WTC11 (cell line): ENCODE results near the gene MAP6D1. TPM values are rescaled to one million over a fixed set of nuclear protein-coding genes. Genes with fewer than 3 reads are reported as not detected.

ENCODE experiments used
- ATAC-seq: fragments of 200-7000 bp; cut with Tn5 transposase; 2 replicates; pipeline ENCODE4 v1.10.0; 2021; ENCODE audit warnings: mild to moderate bottlenecking, moderate library complexity
- CTCF ChIA-PET: fragments of 300-600 bp; sonication (Branson Sonifier 250); formaldehyde crosslinking; loops from one replicate; lab custom pipeline; 2021; ENCODE audit warnings: antibody characterized with exemption; lab: Charles Lee
- POLR2A ChIA-PET: fragments of 350-600 bp; sonication (Branson Sonifier 250); formaldehyde crosslinking; loops from one replicate; lab custom pipeline; 2021; ENCODE audit warnings: antibody characterized with exemption; lab: Charles Lee
- DNase-seq: peaks from one replicate; pipeline ENCODE4 v3.0.0; 2021; ENCODE audit warnings: low spot score
- H3K27ac Mint-ChIP-seq: 2 replicates; pipeline ENCODE4 v1.8.0; 2021; ENCODE audit warnings: mixed read lengths
- H3K27me3 Mint-ChIP-seq: 2 replicates; pipeline ENCODE4 v1.8.0; 2021; ENCODE audit warnings: low read depth, mild to moderate bottlenecking, moderate library complexity, mixed read lengths
- H3K36me3 Mint-ChIP-seq: 2 replicates; pipeline ENCODE4 v1.8.0; 2021; ENCODE audit warnings: mixed read lengths
- H3K4me1 Mint-ChIP-seq: 2 replicates; pipeline ENCODE4 v1.8.0; 2022; ENCODE audit warnings: mixed read lengths
- H3K4me3 Mint-ChIP-seq: 2 replicates; pipeline ENCODE4 v1.8.0; 2021; ENCODE audit warnings: mild to moderate bottlenecking, moderate library complexity, mixed read lengths
- H3K9me3 Mint-ChIP-seq: 2 replicates; pipeline ENCODE4 v1.8.0; 2021; ENCODE audit warnings: mixed read lengths
- AR ChIP-seq: fragments of 250-450 bp; sonication (Bioruptor Pico); IDR thresholded peaks from 2 replicates; pipeline ENCODE4 v1.9.0; 2021; ENCODE audit warnings: mild to moderate bottlenecking
- ARID4B ChIP-seq: sonication (generic); formaldehyde crosslinking; IDR thresholded peaks from 2 replicates; pipeline ENCODE4 v1.8.0; 2023; ENCODE audit warnings: missing genetic modification reagents, mild to moderate bottlenecking, borderline replicate concordance
- ATF3 ChIP-seq: sonication (generic); formaldehyde crosslinking; conservative IDR thresholded peaks from 2 replicates; pipeline ENCODE4 v1.8.1; 2022; ENCODE audit warnings: mild to moderate bottlenecking, missing genetic modification reagents
- E2F1 ChIP-seq: sonication (generic); formaldehyde crosslinking; IDR thresholded peaks from 2 replicates; pipeline ENCODE4 v1.8.0; 2022; ENCODE audit warnings: mild to moderate bottlenecking, missing genetic modification reagents
- ESRRA ChIP-seq: sonication (generic); formaldehyde crosslinking; IDR thresholded peaks from 2 replicates; pipeline ENCODE4 v1.8.1; 2022; ENCODE audit warnings: mild to moderate bottlenecking, missing genetic modification reagents, borderline replicate concordance
- FOXP1 ChIP-seq: sonication (generic); formaldehyde crosslinking; IDR thresholded peaks from 2 replicates; pipeline ENCODE4 v1.8.0; 2022; ENCODE audit warnings: missing genetic modification reagents, mild to moderate bottlenecking, moderate library complexity, borderline replicate concordance
- GTF2I ChIP-seq: fragments of 250-450 bp; sonication (Bioruptor Pico); conservative IDR thresholded peaks from 2 replicates; pipeline ENCODE4 v1.4.0; 2021; ENCODE audit warnings: mild to moderate bottlenecking
- IRF2 ChIP-seq: sonication (generic); formaldehyde crosslinking; IDR thresholded peaks from 2 replicates; pipeline ENCODE4 v1.8.0; 2022; ENCODE audit warnings: low read depth, missing genetic modification reagents, borderline replicate concordance
- KAT7 ChIP-seq: sonication (generic); formaldehyde crosslinking; IDR thresholded peaks from 2 replicates; pipeline ENCODE4 v1.8.1; 2023; ENCODE audit warnings: missing genetic modification reagents, mild to moderate bottlenecking, borderline replicate concordance
- NFE2L1 ChIP-seq: sonication (generic); formaldehyde crosslinking; IDR thresholded peaks from 2 replicates; pipeline ENCODE4 v1.8.1; 2023; ENCODE audit warnings: missing genetic modification reagents
- NFYB ChIP-seq: sonication (generic); formaldehyde crosslinking; conservative IDR thresholded peaks from 2 replicates; pipeline ENCODE4 v1.8.0; 2022; ENCODE audit warnings: low read depth, missing genetic modification reagents
- NR3C1 ChIP-seq: sonication (generic); formaldehyde crosslinking; conservative IDR thresholded peaks from 2 replicates; pipeline ENCODE4 v1.8.1; 2023; ENCODE audit warnings: low read depth, mild to moderate bottlenecking, missing genetic modification reagents
- OVOL2 ChIP-seq: fragments of 250-450 bp; sonication (Bioruptor Pico); IDR thresholded peaks from 2 replicates; pipeline ENCODE4 v1.9.0; 2021; ENCODE audit warnings: mild to moderate bottlenecking, borderline replicate concordance
- PRRX2 ChIP-seq: fragments of 250-450 bp; sonication (Bioruptor Pico); IDR thresholded peaks from 2 replicates; pipeline ENCODE4 v1.8.0; 2021; ENCODE audit warnings: mild to moderate bottlenecking
- SMAD3 ChIP-seq: sonication (generic); formaldehyde crosslinking; IDR thresholded peaks from 2 replicates; pipeline ENCODE4 v1.8.0; 2022; ENCODE audit warnings: missing genetic modification reagents, mild to moderate bottlenecking, borderline replicate concordance
- TEAD4 ChIP-seq: sonication (generic); formaldehyde crosslinking; IDR thresholded peaks from 2 replicates; pipeline ENCODE4 v1.8.0; 2022; ENCODE audit warnings: mild to moderate bottlenecking, missing genetic modification reagents
- ZNF121 ChIP-seq: sonication (generic); formaldehyde crosslinking; IDR thresholded peaks from 2 replicates; pipeline ENCODE4 v1.8.0; 2023; ENCODE audit warnings: missing genetic modification reagents
- ZNF138 ChIP-seq: sonication (generic); formaldehyde crosslinking; conservative IDR thresholded peaks from 2 replicates; pipeline ENCODE4 v1.8.1; 2022; ENCODE audit warnings: mild to moderate bottlenecking, moderate library complexity, missing genetic modification reagents
- ZNF317 ChIP-seq: sonication (generic); formaldehyde crosslinking; IDR thresholded peaks from 2 replicates; pipeline ENCODE4 v1.8.1; 2023; ENCODE audit warnings: low read depth, mild to moderate bottlenecking, moderate library complexity, missing genetic modification reagents, borderline replicate concordance
- ZNF671 ChIP-seq: fragments of 250-450 bp; sonication (Bioruptor Pico); IDR thresholded peaks from 2 replicates; pipeline ENCODE4 v1.8.0; 2021; ENCODE audit warnings: mild to moderate bottlenecking
- total RNA-seq: library from RNA; stranded (reverse); gene quantifications from 3 replicates; pipeline ENCODE4 v1.2.3, GENCODE V29; 2021
- TF ChIP-seq, protein P1 (sequence below): sonication (generic); formaldehyde crosslinking; IDR thresholded peaks from 2 replicates; pipeline ENCODE4 v1.8.0; 2022; ENCODE audit warnings: mild to moderate bottlenecking, missing genetic modification reagents

Gene MAP6D1
- total RNA-seq, 1 experiment from 2014 or later: 6.3 TPM

GRCh38 chr3:183810643-183811594, 14.5 kb downstream of the MAP6D1 start:
- ChIA-PET POLR2A (no interaction called here), CTCF (no interaction called here)
- no peaks in the 10 kb centered on the region for H3K27me3 Mint-ChIP-seq
- H3K4me1 Mint-ChIP-seq: no peaks in the 10 kb centered on the region
- H3K9me3 Mint-ChIP-seq: no peaks in the 10 kb centered on the region
- H3K27ac Mint-ChIP-seq: peak overlapping the region; percentile 65; the same call in 1 of the 2 replicates
- no peak overlapping the region for H3K4me3 Mint-ChIP-seq
- TF ChIP-seq ZNF138 (CRISPR knock-in tag) (no peak), OVOL2 (CRISPR knock-in tag) (no peak), ATF3 (no peak), SMAD3 (CRISPR knock-in tag) (no peak), ESRRA (no peak), ZNF121 (CRISPR knock-in tag) (no peak)
- TF ChIP-seq, all 79 proteins: peak for 0
- DNase-seq (no peak), ATAC-seq (no peak)
- H3K36me3 Mint-ChIP-seq: peaks cover 61% of the 10 kb centered on the region

DNA sequence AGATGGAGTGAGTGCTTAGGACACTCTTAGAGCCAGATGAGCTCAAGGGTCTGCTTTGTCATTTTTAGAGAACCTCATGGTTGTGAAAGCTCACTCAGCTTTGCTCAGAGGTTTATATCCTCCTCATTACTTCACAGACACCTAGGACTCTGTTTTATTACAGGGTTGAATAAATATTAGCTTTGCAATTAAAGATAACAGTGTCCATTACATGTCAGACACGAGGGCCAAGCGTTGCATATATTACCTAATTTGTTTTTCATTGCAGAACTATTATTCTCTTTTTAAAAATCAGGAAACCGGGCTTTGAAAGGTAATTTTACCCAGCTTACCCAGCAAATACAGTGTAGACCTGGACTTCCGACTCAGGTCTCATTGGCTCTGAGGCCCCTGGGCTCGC, 16.1 kb downstream of the MAP6D1 start:
- ATAC-seq: no peak
- Mint-ChIP-seq H3K36me3 (peaks cover 70% of the 10 kb centered on the region), H3K4me1 (no peaks in the 10 kb centered on the region), H3K9me3 (no peaks in the 10 kb centered on the region), H3K27ac (no peak overlapping the region), H3K27me3 (no peaks in the 10 kb centered on the region), H3K4me3 (no peak overlapping the region)
- TF ChIP-seq FOXP1 (CRISPR knock-in tag) (no peak), AR (CRISPR knock-in tag) (no peak), IRF2 (CRISPR knock-in tag) (no peak), TEAD4 (CRISPR knock-in tag) (no peak), ATF3 (no peak), ZNF671 (no peak), SMAD3 (CRISPR knock-in tag) (no peak)
- TF ChIP-seq, protein P1, sequence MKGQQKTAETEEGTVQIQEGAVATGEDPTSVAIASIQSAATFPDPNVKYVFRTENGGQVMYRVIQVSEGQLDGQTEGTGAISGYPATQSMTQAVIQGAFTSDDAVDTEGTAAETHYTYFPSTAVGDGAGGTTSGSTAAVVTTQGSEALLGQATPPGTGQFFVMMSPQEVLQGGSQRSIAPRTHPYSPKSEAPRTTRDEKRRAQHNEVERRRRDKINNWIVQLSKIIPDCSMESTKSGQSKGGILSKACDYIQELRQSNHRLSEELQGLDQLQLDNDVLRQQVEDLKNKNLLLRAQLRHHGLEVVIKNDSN (CRISPR knock-in tag): no peak
- ChIA-PET POLR2A (interaction anchor here (0.5 kb wide), 1 partner anchor 110 kb away, joined by 6 read pairs; no protein-coding TSS in a partner anchor), CTCF (no interaction called here)
- no peak for DNase-seq

DNA sequence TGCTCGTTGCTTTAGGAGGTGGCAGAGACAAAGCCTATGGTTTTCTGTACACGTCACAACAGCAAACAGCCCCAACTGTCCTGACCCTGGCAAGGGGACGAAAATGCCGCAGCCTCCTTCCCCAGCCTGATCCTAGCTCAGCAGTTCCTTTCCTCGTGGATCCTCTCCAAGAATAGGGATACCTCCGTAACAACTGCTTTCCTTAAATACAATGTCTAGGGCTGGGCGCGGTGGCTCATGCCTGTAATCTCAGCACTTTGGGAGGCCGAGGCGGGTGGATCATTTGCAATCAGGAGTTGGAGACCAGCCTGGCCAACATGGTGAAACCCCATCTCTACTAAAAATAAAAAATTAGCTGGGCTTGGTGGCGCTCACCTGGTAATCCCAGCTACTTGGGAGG, 17.0 kb downstream of the MAP6D1 start:
- Mint-ChIP-seq H3K27me3 (no peaks in the 10 kb centered on the region), H3K4me1 (no peaks in the 10 kb centered on the region), H3K4me3 (no peak overlapping the region), H3K9me3 (no peaks in the 10 kb centered on the region), H3K36me3 (peaks cover 79% of the 10 kb centered on the region), H3K27ac (no peak overlapping the region)
- no peak for DNase-seq
- CTCF ChIA-PET: no interaction called here
- POLR2A ChIA-PET: no interaction called here
- ATAC-seq: no peak
- TF ChIP-seq ARID4B (CRISPR knock-in tag) (no peak), PRRX2 (no peak), NFYB (CRISPR knock-in tag) (no peak), ZNF317 (CRISPR knock-in tag) (no peak), NFE2L1 (no peak), NR3C1 (CRISPR knock-in tag) (no peak), E2F1 (CRISPR knock-in tag) (no peak), GTF2I (CRISPR knock-in tag) (no peak), KAT7 (CRISPR knock-in tag) (no peak)
